ENCODE measurements around the gene GRAMD1C. TPM values are rescaled to one million over a fixed set of nuclear protein-coding genes. Genes with fewer than 3 reads are reported as not detected.

The GRAMD1C gene
- total RNA-seq, 4 donors from 2014 or later = 23.0 to 38.2 (median 33.2) TPM

DNA sequence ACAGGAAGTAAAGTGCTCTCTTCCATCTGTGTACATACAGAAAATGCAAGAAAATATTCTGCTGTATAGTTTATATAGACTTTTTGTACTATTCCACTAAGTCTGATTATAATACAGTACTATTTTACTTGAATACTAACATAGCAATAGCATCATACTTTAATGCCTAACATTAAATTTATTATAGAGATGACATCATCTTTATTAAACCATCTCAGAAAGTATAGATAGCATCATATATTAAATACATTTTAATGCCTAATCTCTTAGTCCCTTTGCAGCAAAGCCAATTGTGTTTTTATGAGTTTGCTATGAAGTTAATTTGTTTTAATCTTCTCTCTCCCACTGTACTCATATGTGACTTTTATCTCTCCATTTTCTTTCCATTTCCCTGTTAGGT is 69.5 kb downstream of the GRAMD1C start:
- no peak for DNase-seq (ENCODE audit: low spot score in 2 of 2)
- intact Hi-C loops (cut with DNase I; ENCODE audit: low total_unique reads) = no loop called here
- TF ChIP-seq POLR2A (IDR thresholded peaks at IDR 0.05) (no peak), CTCF (IDR thresholded peaks at IDR 0.05) (no peak)
- H3K4me3 ChIP-seq (ENCODE audit: low read depth, poor library complexity, severe bottlenecking) = no peak overlapping the region

DNA sequence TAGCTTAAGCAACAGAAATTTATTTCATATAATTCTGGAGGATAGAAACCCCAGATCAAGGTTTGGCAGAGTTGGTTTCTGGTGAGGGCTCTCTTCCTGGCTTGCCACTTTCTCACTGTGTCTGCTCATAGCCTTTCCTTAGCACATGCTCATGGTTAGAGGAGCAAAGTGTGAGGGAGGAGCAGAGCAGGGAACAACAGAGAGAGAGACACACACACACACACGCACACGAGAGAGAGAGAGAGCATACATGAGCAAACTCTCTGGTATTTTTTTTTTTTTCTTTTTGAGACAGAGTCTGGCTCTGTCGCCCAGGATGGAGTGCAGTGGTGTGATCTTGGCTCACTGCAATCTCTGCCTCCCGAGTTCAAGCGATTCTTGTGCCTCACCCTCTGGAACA is 72.4 kb downstream of the GRAMD1C start:
- TF ChIP-seq CTCF (IDR thresholded peaks at IDR 0.05) (no peak), POLR2A (IDR thresholded peaks at IDR 0.05) (no peak)
- no peak overlapping the region for H3K4me3 ChIP-seq (ENCODE audit: low read depth, poor library complexity, severe bottlenecking)
- intact Hi-C loops (cut with DNase I; ENCODE audit: low total_unique reads) = no loop called here
- no peak for DNase-seq (ENCODE audit: low spot score in 2 of 2)
- WGBS, 2 donors = 38 to 56% methylated on average over 5 of the region's 5 CpGs

DNA sequence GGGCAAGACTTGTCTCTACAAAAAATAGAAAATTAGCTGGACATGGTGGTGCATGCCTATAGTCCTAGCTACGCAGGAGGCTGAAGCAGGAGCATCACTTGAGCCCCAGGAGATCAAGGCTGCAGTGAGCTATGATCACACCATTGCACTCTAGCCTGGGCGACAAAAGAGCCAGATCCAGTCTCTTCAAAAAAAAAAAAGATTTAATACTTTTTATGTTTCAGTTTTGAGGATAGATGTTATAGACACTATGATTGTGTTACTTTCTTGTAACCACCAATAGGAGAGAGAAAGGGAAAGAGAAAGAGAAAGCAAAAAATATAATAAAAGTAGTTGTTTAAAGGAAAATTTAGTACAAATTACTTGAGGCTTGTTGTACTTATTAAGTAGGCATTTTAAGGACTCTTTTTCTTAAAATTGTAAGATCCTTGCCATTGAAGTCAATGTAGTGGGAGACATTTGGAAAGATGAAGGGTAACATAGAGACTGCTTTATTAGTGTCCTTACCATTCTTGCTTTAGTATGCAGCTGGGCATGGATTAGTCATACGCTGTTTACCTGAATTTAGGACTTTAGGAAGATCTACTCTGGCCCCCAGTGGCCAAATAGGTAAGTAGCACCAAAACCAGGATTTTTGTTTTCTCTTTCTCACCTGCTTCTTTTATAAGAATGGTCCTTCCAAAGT is 74.1 kb downstream of the GRAMD1C start:
- peak in 1 of 2 donors; percentile 19 for DNase-seq (ENCODE audit: low spot score in 2 of 2)
- intact Hi-C loops (cut with DNase I; ENCODE audit: low total_unique reads) = loop anchor here (2.0 kb wide), 1 partner anchor 74 kb away; the partner anchor contains the start of gene GRAMD1C
- TF ChIP-seq POLR2A (IDR thresholded peaks at IDR 0.05) = no peak
- TF ChIP-seq CTCF (IDR thresholded peaks at IDR 0.05) = no peak
- 53 to 57% methylated on average over 3 of the region's 3 CpGs for WGBS, 2 donors
- no peak overlapping the region for H3K4me3 ChIP-seq (ENCODE audit: low read depth, poor library complexity, severe bottlenecking)

DNA sequence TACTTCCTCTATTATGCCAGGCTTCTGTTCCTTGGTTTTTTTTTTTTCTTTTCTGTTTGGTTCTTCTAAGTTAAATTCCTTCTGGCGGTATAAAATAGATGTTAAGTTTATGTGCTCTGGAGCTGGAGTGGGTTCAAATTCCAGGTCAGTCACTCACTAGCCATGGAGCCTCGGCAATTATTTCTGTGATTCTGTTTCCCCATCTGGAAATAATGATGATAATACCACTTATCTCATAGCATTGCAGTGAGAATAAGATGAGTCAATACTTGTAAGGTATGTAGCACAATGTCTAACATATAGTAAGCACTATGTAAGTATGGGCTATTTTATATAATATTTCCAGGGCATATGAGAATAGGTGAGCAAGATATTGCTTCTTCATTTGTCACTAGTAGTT is 76.1 kb downstream of the GRAMD1C start:
- 49 to 56% methylated on average over 2 of the region's 2 CpGs for WGBS, 2 donors
- DNase-seq (ENCODE audit: low spot score in 2 of 2) = no peak
- intact Hi-C loops (cut with DNase I; ENCODE audit: low total_unique reads) = no loop called here
- TF ChIP-seq CTCF (IDR thresholded peaks at IDR 0.05) = no peak
- no peak for TF ChIP-seq POLR2A (IDR thresholded peaks at IDR 0.05)
- H3K4me3 ChIP-seq (ENCODE audit: low read depth, poor library complexity, severe bottlenecking) = no peak overlapping the region

DNA sequence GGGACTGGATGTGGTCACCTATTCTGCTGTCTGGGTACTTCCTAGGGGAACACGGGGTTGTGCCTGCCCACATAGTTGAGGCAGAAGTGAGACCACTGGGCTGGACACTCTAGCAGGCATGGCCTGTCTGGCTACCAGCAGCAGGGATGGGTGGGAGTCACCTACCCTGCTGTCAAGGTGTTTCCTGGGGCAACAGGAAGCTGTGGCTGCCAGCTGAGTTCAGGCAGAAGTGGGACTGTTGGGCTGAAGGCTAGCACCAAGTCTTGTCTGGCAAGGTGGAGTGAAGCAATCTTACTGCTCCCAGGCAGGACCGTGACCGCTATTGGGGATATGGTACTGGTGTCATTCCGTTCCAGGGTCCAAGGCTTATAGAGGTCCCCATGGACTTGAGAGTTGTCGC is 89.0 kb downstream of the GRAMD1C start:
- intact Hi-C loops (cut with DNase I; ENCODE audit: low total_unique reads) = no loop called here
- WGBS, 2 donors = 80 to 84% methylated on average over 5 of the region's 5 CpGs

More for the DNA sequence above, 89.0 kb downstream of the GRAMD1C start:
- TF ChIP-seq POLR2A (IDR thresholded peaks at IDR 0.05) (no peak), CTCF (IDR thresholded peaks at IDR 0.05) (no peak)
- no peak overlapping the region for H3K4me3 ChIP-seq (ENCODE audit: low read depth, poor library complexity, severe bottlenecking)
- no peak for DNase-seq (ENCODE audit: low spot score in 2 of 2)

Data from lower leg skin (tissue), 4 donors.